ENCODE data around the gene SPATA31D3.
"Not testable (repeated sequence)": the region's sequence is repeated elsewhere in the genome, so short reads cannot be mapped to it uniquely, and the experiment has no call there.

Gene SPATA31D3

DNA sequence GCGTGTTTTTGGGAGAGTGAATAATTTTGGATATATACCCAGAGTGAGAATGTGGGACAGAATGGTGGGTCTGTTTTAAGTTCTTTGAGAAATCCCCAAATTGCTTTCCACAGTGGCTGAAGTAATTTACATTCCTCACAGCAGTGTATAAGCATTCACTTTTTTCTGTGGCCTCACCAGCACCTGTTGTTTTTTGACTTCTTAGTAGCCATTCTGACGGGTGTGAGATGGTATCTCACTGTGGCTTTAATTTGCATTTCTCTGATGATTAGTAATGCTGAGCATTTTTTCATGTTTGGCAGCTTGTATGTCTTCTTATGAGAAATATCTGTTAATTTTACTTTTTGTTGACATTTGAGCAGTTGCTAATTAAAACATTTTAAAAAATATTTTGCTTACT lies 35.9 kb downstream of the SPATA31D3 start:
- no peak for DNase-seq (ENCODE audit: low read depth)

DNA sequence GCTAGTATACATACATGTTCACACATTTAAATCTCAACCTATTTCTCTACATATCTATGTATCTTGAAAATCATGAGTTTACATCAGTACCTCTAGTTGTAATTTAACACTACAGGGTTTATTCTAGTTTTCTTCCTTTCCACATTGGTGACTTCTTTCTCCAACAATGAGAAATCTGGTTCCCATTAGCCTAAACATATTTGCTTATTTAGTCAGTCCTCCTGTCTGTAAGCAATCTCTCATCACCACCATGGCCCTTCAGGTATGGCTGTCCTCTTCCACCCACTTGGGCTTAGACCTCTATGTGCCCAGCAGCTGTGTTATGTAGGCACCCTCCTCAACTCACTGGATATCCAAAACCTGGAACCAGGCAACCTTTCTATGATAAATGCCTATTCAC lies 37.3 kb downstream of the SPATA31D3 start:
- DNase-seq (ENCODE audit: low read depth), result no peak

DNA sequence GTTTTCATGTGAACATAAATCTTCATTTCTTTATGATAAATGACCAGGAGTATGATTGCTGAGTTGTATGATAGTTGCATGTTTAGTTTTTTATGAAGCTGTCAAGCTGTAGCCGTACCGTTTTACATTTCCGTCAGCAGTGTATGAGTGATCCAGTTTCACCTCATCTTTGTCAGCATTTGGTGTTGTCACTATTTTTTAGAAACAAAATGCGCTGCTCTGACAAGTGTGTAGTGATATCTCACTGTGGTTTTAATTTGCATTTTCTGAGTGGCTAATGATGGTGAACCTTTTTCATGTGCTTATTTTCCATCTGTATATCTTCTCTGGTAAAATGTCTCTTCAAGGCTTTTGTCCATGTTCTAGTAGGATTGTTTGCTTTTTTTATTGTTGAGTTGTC lies 38.6 kb downstream of the SPATA31D3 start:
- DNase-seq (ENCODE audit: low read depth), result no peak

DNA sequence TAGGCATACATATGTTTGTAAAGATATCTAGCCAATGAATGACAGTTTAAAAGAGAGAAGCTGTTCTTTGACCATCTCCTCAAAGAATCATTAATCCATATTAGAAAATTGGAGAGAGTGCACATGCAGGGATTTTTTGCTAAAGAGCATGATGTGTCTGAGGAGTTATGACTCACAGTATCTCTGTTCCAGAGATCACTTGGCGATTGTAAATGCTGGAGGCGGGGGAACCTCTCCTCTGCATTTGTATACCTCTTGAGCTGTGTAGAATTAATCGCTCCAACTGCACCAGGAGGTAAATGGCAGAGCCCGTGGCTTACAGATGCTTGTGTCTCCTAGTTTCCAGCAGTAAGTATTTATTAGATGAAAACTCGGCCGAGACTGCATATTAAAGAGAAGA lies 41.6 kb downstream of the SPATA31D3 start:
- no peak for DNase-seq (ENCODE audit: low read depth)

DNA sequence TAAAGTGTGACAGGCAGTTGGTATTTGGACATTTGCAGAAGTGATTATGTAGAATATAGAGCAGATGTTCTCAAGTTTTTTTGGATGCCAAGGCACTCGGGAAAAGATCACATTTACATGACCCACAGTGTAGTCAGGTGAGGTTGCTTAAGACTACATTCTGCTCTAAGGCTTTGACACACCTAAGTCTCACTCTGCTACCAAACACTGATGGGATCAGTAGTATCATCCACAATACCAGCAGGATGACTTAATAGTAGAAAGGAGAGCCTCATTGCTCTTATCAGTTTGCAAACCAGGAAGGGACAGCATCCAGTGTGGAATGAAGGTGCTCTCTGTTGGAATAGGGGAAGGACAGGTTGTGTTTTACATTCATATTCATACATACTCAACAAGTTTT lies 42.8 kb downstream of the SPATA31D3 start:
- DNase-seq (ENCODE audit: low read depth), result no peak

DNA sequence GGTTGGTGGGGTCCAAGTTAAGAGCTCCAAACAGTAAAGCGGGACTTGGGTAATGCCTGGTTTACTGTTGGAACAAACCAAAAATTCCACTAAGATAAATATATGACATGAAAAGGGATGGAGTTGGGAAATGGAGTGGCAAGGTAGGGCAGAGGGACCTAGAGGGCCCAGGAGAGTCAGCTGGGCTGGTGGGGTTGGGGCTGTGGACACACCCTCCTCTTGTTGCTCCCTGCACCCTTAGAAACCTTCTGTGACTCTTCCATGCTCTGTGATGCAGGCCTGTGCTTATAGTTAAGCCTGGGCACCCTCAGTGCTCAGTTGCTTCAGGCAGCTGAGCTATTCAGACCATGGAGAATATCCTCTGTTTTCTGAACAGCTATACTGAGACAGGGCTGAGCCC lies 45.2 kb downstream of the SPATA31D3 start, which contains the start of gene SPATA31D1:
Gene SPATA31D1 (plus strand): TSS at position 301 of the 400 bp plus-strand sequence. CDS start 47 bp downstream, at position 348.
- DNase-seq (ENCODE audit: low read depth), result not testable (repeated sequence)

DNA sequence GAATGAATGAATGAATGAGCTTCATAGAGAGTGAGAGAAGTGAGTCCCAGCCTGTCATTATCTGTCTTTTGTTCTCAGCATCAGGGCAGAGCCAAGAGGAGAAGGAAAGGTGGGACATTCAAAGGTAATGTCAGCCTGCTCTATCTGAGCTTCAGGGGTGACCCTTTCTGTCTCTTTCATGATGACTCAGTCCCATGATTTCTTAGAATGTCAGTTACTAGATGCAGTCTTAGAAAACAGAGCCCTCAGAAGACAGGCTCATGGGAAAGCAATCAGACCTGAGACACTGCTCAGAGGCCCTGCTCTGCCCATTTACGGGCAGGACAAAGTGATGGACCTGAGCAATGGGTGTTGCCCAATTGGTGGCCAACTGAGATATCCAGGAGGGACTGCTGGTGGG lies 46.4 kb downstream of the SPATA31D3 start:
- no peak for DNase-seq (ENCODE audit: low read depth)

DNA sequence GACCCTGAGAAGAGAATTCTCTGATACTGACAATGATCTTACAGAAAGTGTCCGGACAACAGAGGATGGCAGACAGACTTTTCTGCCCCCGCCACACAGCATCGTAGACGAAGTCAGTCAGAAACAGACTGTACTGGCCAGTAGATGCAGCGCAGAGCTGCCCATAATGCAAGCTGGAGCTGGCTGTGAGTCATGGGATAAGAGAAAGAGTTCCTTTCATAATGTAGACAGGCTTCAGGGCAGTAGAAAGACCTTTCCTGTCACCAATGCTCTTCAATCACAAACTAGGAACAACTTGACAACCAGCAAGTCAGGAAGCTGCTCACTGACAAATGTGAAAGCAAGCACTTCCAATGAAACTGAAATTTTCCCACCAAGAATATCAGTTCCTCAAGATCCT lies 50.4 kb downstream of the SPATA31D3 start:
- no peak for DNase-seq (ENCODE audit: low read depth)
